Subcutaneous adipose tissue (tissue), 4 donors: ENCODE data around the gene ABHD3. TPM values are rescaled to one million over a fixed set of nuclear protein-coding genes. Genes with fewer than 3 reads are reported as not detected.

Experiments
- total RNA-seq, 4 donors: library from RNA; depleted of rRNA; stranded (reverse); fragments of >200 nt; gene quantifications; one replicate each; pipeline ENCODE4 v1.1.0, GENCODE V29; 2016
- TF ChIP-seq, protein P1 (sequence below): fragments of 450-650 bp; IDR thresholded peaks from one replicate; pipeline ENCODE4 v1.5.1; 2016; ENCODE audit warnings: low read depth, mild to moderate bottlenecking, control low read depth, antibody characterized with exemption, moderate library complexity

The ABHD3 gene
- total RNA-seq, 4 donors from 2014 or later: 13.6 to 28.5 (median 17.4) TPM

DNA sequence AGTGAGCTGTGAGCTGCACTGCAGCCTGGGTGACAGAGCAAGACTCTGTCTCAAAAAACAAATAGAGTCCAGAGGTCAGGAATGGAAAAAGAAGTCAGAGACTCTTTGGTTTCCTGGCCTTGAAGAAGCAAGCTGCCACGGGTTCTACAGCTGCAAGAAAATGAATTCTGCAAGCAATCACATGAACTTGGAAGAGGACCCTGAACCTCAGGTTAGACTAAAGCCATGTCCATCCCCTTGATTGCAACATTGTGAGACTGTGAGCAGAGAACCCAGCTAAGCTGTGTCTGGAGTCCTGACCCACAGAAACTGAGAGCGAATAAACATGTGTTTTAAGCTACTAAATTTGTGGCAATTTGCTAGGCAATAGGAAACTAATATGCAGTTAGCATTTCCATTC is 23.1 kb upstream of the ABHD3 start:
- TF ChIP-seq, protein P1, sequence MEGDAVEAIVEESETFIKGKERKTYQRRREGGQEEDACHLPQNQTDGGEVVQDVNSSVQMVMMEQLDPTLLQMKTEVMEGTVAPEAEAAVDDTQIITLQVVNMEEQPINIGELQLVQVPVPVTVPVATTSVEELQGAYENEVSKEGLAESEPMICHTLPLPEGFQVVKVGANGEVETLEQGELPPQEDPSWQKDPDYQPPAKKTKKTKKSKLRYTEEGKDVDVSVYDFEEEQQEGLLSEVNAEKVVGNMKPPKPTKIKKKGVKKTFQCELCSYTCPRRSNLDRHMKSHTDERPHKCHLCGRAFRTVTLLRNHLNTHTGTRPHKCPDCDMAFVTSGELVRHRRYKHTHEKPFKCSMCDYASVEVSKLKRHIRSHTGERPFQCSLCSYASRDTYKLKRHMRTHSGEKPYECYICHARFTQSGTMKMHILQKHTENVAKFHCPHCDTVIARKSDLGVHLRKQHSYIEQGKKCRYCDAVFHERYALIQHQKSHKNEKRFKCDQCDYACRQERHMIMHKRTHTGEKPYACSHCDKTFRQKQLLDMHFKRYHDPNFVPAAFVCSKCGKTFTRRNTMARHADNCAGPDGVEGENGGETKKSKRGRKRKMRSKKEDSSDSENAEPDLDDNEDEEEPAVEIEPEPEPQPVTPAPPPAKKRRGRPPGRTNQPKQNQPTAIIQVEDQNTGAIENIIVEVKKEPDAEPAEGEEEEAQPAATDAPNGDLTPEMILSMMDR: no peak

DNA sequence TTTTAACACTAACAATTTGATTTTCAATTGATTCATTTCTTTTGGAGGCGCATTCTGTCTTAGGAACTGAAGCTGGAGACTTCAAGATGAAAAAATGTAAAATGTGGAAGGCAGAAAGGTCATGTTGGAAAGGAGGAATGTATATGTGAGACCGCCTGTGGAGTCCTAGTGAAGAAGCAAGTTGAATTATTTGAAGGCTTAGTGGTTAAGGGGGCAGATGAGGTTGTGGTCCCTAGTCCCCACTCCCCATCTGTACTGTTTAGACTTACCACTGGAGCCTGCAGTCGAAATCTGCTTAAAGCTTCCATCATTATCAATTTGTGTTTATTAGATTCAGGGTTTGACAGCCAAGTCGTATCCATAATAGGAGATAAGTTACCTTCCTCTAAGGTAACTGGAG is 20.6 kb upstream of the ABHD3 start:
- TF ChIP-seq, protein P1: no peak

DNA sequence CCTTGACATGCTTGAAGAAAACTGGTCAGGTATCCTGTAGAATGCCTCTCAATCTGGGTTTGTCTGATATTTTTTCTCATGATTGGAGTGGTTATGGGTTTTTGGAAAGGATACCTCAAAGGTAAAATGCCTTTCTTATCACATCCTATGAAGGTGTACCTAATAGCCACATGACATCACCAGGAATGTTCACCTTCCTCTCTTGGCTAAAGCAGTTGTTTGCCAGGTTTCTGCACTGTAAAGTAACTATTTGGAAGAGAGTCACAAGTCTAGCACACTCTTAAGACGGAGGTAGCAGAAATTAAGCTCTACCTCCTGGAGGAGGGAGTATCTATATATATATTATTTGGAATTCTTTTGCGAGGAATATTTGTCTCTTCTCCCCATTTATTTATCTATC is 18.1 kb upstream of the ABHD3 start:
- TF ChIP-seq, protein P1: no peak

DNA sequence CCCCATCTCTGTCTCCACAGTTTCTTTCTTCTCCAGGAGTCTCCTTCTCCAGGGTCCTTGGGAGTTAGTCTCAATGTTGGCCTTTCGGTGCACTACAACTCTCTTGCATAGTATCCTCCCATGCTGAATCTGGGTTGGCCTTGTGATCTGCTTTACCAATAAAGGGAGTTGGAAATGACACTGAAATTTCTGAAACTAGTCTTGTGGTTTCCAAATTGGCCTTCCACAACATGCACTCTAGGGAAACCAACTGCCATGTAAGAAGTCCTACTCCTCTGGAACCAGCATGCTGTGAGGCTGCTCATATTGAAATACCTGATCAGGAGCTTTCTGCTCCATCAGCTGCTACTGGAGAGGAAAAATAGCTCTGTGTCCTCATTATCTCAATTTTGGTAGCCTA is 9.9 kb upstream of the ABHD3 start:
- TF ChIP-seq, protein P1: no peak

DNA sequence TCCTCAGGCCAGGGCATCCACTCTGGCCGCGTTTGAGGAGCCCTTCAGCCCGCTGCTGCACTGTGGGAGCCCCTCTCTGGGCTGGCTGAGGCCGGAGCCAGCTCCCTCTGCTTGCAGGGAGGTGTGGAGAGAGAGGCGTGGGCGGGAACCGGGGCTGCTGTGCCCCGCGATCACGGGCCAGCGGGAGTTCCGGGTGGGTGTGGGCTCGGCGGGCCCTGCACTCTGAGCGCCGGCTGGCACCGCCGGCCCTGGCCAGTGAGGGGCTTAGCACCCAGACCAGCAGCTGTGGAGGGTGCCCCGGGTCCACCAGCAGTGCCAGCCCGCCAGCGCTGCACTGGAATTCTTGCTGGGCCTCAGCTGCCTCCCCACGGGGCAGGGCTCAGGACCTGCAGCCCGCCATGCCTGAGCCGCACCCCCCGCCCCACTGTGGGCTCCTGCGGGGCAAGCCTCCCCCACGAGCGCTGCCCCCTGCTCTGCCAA is 1.9 kb upstream of the ABHD3 start:
- TF ChIP-seq, protein P1: no peak

DNA sequence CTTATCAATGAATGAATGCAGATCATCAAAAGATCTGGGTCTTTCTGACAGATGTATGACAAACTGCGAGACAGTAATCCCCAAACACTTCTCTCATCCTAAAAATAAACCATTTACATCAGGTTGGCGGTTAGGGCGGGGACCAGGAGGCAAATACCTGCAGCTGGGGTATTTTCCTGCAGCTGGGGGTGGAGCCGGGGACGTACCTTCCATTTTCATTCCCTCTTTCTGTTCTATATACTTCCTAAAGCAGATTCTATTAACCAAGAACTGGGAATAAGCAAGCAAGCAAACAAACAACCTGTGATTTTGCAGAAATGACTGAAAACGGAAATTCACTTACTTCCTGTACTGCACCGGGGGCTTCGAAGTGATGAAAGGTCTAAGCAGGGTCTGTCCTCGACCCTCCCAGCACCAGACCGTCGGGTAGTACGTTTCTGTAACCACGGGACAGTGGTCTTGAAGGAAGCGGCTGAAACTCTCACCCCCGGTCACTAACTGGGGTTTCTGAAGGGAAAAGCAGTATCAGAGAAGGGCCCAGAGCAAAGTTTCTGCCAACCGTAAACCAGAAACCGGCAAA is 1.2 kb downstream of the ABHD3 start:
- TF ChIP-seq, protein P1: no peak

DNA sequence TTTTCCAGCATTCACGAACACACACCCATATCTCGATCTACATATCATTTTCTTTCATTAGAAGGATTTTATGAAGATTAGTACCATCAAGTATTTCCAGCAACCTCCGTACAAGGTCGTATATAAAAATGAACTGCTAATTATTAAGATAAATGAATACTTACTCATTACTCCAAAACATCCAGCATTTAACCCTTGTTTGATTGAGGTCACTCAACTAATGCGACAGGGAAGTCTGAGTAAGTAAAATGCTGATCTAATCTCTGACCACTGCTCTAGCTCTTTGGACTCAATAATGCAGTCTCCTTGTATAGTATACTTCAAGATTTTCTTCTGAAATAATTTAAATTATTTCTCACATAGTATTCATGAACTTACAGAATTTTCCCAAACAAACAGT is 2.0 kb downstream of the ABHD3 start:
- TF ChIP-seq, protein P1: no peak
